PC-9 (cell line): Measurements from ENCODE around the gene AGBL5. TPM values are rescaled to one million over a fixed set of nuclear protein-coding genes. Genes with fewer than 3 reads are reported as not detected.

Experiments
- BruUV-seq: library from RNA; stranded (reverse); fragments of 400-500 nt; replicated peaks from 2 replicates; lab custom pipeline; 2021; lab: Mats Ljungman, UMichigan
- CTCF ChIA-PET: fragments of 300-600 bp; sonication (Branson Sonifier 250); formaldehyde crosslinking; loops from one replicate; lab custom pipeline; 2022; ENCODE audit warnings: antibody characterized with exemption; lab: Charles Lee
- POLR2A ChIA-PET: fragments of 300-600 bp; sonication (Branson Sonifier 250); formaldehyde crosslinking; loops from one replicate; lab custom pipeline; 2022; ENCODE audit warnings: antibody characterized with exemption; ENCODE audit not compliant: unreplicated experiment; lab: Charles Lee
- DNase-seq, 2 experiments: peaks; one replicate each; pipeline versions ENCODE4 v3.0.0 to v3.0.0-alpha.2; 2015 to 2022; ENCODE audit warnings: mixed read lengths in 1 of 2
- H2AFZ ChIP-seq: fragments of 200-600 bp; sonication (generic); 2 replicates; pipeline ENCODE4 v1.8.1; 2017; ENCODE audit warnings: antibody characterized with exemption
- H3F3A ChIP-seq: fragments of 200-600 bp; sonication (generic); 2 replicates; pipeline ENCODE4 v1.8.1; 2017; ENCODE audit warnings: antibody characterized with exemption, mild to moderate bottlenecking, low read depth; ENCODE audit not compliant: insufficient read depth
- H3K27ac ChIP-seq: fragments of 200-600 bp; sonication (generic); 2 replicates; pipeline ENCODE4 v1.6.1; 2016; ENCODE audit warnings: mixed run types
- H3K27me3 ChIP-seq: fragments of 200-600 bp; sonication (generic); 2 replicates; pipeline ENCODE4 v1.6.1; 2016; ENCODE audit warnings: low read depth, mixed run types; ENCODE audit not compliant: insufficient read depth
- H3K36me3 ChIP-seq: fragments of 200-600 bp; sonication (generic); 2 replicates; pipeline ENCODE4 v1.6.1; 2016; ENCODE audit warnings: low read depth, mixed run types
- H3K4me1 ChIP-seq: fragments of 200-600 bp; sonication (generic); replicated peaks from 2 replicates; pipeline ENCODE4 v1.6.1; 2016; ENCODE audit warnings: mixed run types; ENCODE audit not compliant: insufficient read depth
- H3K4me2 ChIP-seq: fragments of 200-600 bp; sonication (generic); 2 replicates; pipeline ENCODE4 v1.6.1; 2017; ENCODE audit warnings: mixed run types
- H3K4me3 ChIP-seq: fragments of 200-600 bp; sonication (generic); 2 replicates; pipeline ENCODE4 v1.6.1; 2016; ENCODE audit warnings: mixed run types
- H3K79me2 ChIP-seq: fragments of 200-600 bp; sonication (generic); 2 replicates; pipeline ENCODE4 v1.6.1; 2017; ENCODE audit warnings: low read depth, mixed run types
- H3K9me2 ChIP-seq: fragments of 200-600 bp; sonication (generic); 2 replicates; pipeline ENCODE4 v1.8.1; 2017; ENCODE audit warnings: mild to moderate bottlenecking; ENCODE audit not compliant: insufficient read depth
- H3K9me3 ChIP-seq: fragments of 200-600 bp; sonication (generic); 2 replicates; pipeline ENCODE4 v1.8.1; 2016; ENCODE audit warnings: low read depth; ENCODE audit not compliant: insufficient read depth
- H4K20me1 ChIP-seq: fragments of 200-600 bp; sonication (generic); 2 replicates; pipeline ENCODE4 v1.8.1; 2017; ENCODE audit not compliant: insufficient read depth
- EZH2 ChIP-seq: fragments of 200-600 bp; sonication (generic); IDR thresholded peaks from 2 replicates; pipeline ENCODE4 v1.8.0; 2017; ENCODE audit warnings: antibody characterized with exemption, low read depth
- intact Hi-C: fragments of 100-400 bp; cut with micrococcal nuclease; formaldehyde crosslinking; loops from one replicate; pipeline ENCODE4 v1.10.0; 2022; ENCODE audit not compliant: unreplicated experiment
- total RNA-seq: library from RNA; stranded (reverse); gene quantifications from 2 replicates; pipeline ENCODE4 v1.2.3, GENCODE V29; 2021
- TF ChIP-seq, protein P1 (sequence below): fragments of 200-600 bp; sonication (generic); conservative IDR thresholded peaks from 2 replicates; pipeline ENCODE4 v1.6.1; 2017; ENCODE audit warnings: mixed run types, antibody characterized with exemption, mild to moderate bottlenecking, moderate library complexity

Gene AGBL5
- total RNA-seq, 1 experiment from 2014 or later = 63.2 TPM

DNA sequence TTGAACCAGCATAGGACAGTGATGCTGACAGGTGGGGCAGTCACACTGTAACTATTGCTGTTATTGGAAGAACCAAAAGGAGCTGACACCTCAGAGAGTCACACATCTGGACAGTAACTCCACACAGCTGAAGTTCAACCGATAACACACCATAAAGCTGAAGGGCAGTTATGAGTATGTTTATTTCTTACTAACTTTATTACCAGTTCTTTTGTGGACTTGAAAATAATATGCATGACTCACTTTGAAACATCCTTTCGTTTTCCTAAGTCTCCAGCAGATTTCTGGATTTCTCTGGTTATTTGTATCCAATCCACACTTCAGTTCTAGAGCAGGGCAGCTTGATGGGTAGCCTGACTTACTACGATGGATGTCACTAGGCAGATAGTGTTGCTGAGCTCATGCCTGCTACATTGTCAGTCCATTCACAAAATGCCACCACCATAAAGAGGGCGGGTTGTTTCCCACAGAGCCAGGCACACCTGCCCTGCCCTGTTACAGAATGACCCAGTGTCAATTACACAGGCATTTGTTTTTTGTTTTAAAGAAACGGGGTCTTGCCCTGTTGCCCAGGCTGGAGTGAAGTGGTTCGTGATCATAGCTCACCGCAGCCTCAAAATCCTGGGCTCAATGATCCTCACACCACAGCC, 8.4 kb upstream of the AGBL5 start:
- no peaks in the 10 kb centered on the region for H3K9me3 ChIP-seq
- H2AFZ ChIP-seq = no peak overlapping the region
- H3K79me2 ChIP-seq = no peaks in the 10 kb centered on the region
- no peak overlapping the region for H3K4me2 ChIP-seq
- no TSS peak for BruUV-seq
- H3K9me2 ChIP-seq = no peaks in the 10 kb centered on the region
- TF ChIP-seq, protein P1, sequence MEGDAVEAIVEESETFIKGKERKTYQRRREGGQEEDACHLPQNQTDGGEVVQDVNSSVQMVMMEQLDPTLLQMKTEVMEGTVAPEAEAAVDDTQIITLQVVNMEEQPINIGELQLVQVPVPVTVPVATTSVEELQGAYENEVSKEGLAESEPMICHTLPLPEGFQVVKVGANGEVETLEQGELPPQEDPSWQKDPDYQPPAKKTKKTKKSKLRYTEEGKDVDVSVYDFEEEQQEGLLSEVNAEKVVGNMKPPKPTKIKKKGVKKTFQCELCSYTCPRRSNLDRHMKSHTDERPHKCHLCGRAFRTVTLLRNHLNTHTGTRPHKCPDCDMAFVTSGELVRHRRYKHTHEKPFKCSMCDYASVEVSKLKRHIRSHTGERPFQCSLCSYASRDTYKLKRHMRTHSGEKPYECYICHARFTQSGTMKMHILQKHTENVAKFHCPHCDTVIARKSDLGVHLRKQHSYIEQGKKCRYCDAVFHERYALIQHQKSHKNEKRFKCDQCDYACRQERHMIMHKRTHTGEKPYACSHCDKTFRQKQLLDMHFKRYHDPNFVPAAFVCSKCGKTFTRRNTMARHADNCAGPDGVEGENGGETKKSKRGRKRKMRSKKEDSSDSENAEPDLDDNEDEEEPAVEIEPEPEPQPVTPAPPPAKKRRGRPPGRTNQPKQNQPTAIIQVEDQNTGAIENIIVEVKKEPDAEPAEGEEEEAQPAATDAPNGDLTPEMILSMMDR = no peak
- TF ChIP-seq EZH2 = no peak
- no peak overlapping the region for H3K27ac ChIP-seq
- peaks cover 4% of the 10 kb centered on the region for H3F3A ChIP-seq
- ChIA-PET CTCF (no interaction called here), POLR2A (interaction anchor here (0.6 kb wide), 1 partner anchor 311 kb away, joined by 4 read pairs; no protein-coding TSS in a partner anchor)
- H3K36me3 ChIP-seq = no peaks in the 10 kb centered on the region
- DNase-seq = no peak
- no peak overlapping the region for H3K4me3 ChIP-seq
- intact Hi-C loops = no loop called here
- H3K4me1 ChIP-seq = no peaks in the 10 kb centered on the region
- H4K20me1 ChIP-seq = no peaks in the 10 kb centered on the region; the same call in 1 of the 2 replicates
- no peaks in the 10 kb centered on the region for H3K27me3 ChIP-seq

DNA sequence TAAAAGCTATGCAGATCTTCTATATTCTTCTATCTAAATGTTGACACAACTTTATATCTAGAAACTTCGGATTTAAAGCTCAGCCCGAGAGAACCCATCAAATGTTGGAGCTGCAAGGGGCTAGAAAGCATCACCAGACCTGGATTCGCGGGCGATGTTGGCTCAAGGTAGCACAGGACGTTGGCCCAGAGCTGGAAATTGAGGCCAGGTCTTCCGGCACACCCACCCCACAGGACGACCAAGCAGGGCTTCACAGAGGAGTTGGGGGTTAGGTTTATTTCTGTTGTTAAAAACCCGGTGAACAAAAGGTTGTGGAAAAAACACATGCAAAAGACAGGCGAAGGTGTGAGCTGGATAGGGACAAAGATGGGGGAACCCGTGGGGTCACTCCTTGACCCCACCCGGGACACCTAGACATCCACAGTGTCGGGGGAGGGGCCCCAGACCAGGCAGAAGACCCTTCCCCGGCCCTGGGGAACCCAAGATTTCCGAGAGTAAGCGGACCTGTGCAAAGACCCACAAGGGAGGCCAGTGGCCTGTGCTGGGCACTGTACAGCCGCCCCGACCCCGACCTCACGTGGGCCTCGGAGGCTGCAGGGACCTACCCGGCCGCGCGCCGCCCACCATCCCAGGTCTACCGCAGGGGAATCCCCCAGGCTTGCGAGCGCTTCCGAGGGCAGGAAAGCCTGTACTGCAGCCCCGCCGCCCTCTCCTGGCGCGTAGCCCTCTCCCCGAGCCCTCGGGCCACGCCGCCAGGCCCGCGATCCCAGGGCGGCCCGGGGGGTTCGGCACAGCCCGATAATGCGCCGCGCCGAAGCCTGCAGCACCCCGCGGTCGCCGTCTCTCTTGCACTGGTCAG, 1.8 kb upstream of the AGBL5 start:
- Histone ChIP-seq H3K4me1 (peaks cover 14% of the 10 kb centered on the region), H3K9me3 (no peaks in the 10 kb centered on the region), H3K27me3 (no peaks in the 10 kb centered on the region), H3K79me2 (no peaks in the 10 kb centered on the region), H3K27ac (peak overlapping the region; percentile 70), H2AFZ (peak overlapping the region; percentile 86), H3K36me3 (0 out of 2 replicates have a peak, but pooled peaks cover under 1% of the 10 kb centered on the region), H4K20me1 (no peaks in the 10 kb centered on the region), H3F3A (peaks cover 22% of the 10 kb centered on the region), H3K4me3 (peak overlapping the region; percentile 98), H3K4me2 (peak overlapping the region; percentile 80), H3K9me2 (no peaks in the 10 kb centered on the region)
- TF ChIP-seq, protein P1 = no peak
- TF ChIP-seq EZH2 = no peak
- POLR2A ChIA-PET = interaction anchor here (0.7 to 0.8 kb wide), 2 partner anchors 39 to 487 kb away, joined by 4 to 7 read pairs; no protein-coding TSS in a partner anchor
- intact Hi-C loops = loop anchor here (1.0 kb wide), 2 partner anchors 16 to 88 kb away; no protein-coding TSS in a partner anchor
- BruUV-seq = no TSS peak
- DNase-seq = no peak
- CTCF ChIA-PET = interaction anchor here (1.0 kb wide), 1 partner anchor 37 kb away, joined by 3 read pairs; the partner anchor contains the start of gene KHK

DNA sequence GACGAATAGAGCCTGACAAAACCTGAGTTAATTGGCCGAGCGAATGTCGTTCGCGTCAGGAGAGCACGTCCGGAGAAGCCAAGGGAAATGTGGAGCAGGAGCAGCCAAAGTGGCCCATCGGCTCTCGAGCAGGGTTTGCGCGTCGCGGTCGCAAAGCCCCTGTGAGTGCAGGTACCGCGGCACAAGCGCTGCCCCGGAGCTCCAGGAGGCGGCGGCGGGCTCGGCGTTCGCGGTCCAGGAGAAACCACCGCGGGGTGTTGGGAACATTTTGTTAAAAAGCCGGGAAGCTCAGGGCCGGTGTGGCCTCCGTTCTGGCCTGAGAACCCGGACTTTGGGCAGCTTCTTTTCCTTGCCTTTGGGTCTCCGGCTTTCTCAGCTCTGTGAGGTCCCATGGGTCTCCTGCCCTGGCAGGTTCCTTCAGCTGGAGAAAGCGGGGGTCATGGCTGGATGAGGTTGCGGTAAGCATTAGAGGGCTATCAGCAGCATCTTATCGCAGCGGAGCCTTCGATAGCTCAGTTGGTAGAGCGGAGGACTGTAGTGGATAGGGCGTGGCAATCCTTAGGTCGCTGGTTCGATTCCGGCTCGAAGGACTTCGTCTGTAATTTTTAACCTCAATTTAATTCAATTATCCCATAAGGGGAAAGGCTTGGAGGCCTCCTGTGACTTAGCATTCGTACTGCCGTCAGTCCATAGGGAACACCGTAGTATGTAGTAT, 1.0 kb upstream of the AGBL5 start:
- no TSS peak for BruUV-seq
- H3K4me1 ChIP-seq = peaks cover 14% of the 10 kb centered on the region
- H3K9me2 ChIP-seq = no peaks in the 10 kb centered on the region
- no peaks in the 10 kb centered on the region for H3K9me3 ChIP-seq
- no peaks in the 10 kb centered on the region for H3K27me3 ChIP-seq
- peak overlapping the region; percentile 70 for H3K27ac ChIP-seq
- peak overlapping the region; percentile 86 for H2AFZ ChIP-seq
- DNase-seq = peak; percentile 93 to 95
- peak overlapping the region; percentile 80 for H3K4me2 ChIP-seq
- peak overlapping the region; percentile 98 for H3K4me3 ChIP-seq
- H3F3A ChIP-seq = peaks cover 22% of the 10 kb centered on the region
- TF ChIP-seq EZH2 = no peak
- TF ChIP-seq, protein P1 = peak; percentile 28; the same call in 1 of the 2 replicates
- peaks cover 8% of the 10 kb centered on the region for H3K36me3 ChIP-seq
- no peaks in the 10 kb centered on the region for H3K79me2 ChIP-seq
- intact Hi-C loops = loop anchor here (1.0 kb wide), 2 partner anchors 17 to 89 kb away; no protein-coding TSS in a partner anchor
- no peaks in the 10 kb centered on the region for H4K20me1 ChIP-seq
- POLR2A ChIA-PET = interaction anchor here (0.5 to 0.8 kb wide), 4 partner anchors 37 to 488 kb away, joined by 3 to 7 read pairs (median 4); no protein-coding TSS in a partner anchor
- CTCF ChIA-PET = interaction anchor here (0.9 kb wide), 1 partner anchor 89 kb away, joined by 5 read pairs; no protein-coding TSS in a partner anchor
